Neural crest cell (in vitro differentiated cells): Measurements from ENCODE around the gene TMEFF1. TPM values are rescaled to one million over a fixed set of nuclear protein-coding genes. Genes with fewer than 3 reads are reported as not detected.
"Not testable (repeated sequence)": the region's sequence is repeated elsewhere in the genome, so short reads cannot be mapped to it uniquely, and the experiment has no call there.

Experiments used
- DNase-seq: peaks from one replicate; pipeline ENCODE4 v3.0.0; 2021; ENCODE audit warnings: low read depth, mixed read lengths, low spot score
- H3K27ac Mint-ChIP-seq: one replicate; pipeline ENCODE4 v1.8.0; 2021; ENCODE audit warnings: mild to moderate bottlenecking, mixed read lengths; ENCODE audit not compliant: unreplicated experiment
- H3K27me3 Mint-ChIP-seq: 2 replicates; pipeline ENCODE4 v1.8.0; 2021; ENCODE audit warnings: low read depth, mild to moderate bottlenecking, mixed read lengths
- H3K36me3 Mint-ChIP-seq: 2 replicates; pipeline ENCODE4 v1.8.0; 2021; ENCODE audit warnings: low read depth, mild to moderate bottlenecking, mixed read lengths
- H3K4me1 Mint-ChIP-seq: 2 replicates; pipeline ENCODE4 v1.8.0; 2021; ENCODE audit warnings: mixed read lengths
- H3K4me3 Mint-ChIP-seq: one replicate; pipeline ENCODE4 v1.8.0; 2021; ENCODE audit warnings: mild to moderate bottlenecking, mixed read lengths
- H3K9me3 Mint-ChIP-seq: 2 replicates; pipeline ENCODE4 v1.8.0; 2021; ENCODE audit warnings: mixed read lengths
- total RNA-seq: library from RNA; stranded (reverse); gene quantifications from 2 replicates; pipeline ENCODE4 v1.2.1, GENCODE V29; 2021
- TF ChIP-seq, protein P1 (sequence below): fragments of 200-600 bp; sonication (generic); conservative IDR thresholded peaks from 2 replicates; pipeline ENCODE4 v1.5.0; 2021; ENCODE audit warnings: antibody characterized with exemption, mild to moderate bottlenecking

The TMEFF1 gene
- total RNA-seq, 1 donor from 2014 or later, result 47.9 TPM

- Mint-ChIP-seq H3K27me3 (no peaks in the 10 kb centered on the region), H3K27ac (no peak overlapping the region), H3K4me3 (no peak overlapping the region), H3K4me1 (no peaks in the 10 kb centered on the region), H3K9me3 (peaks cover 2% of the 10 kb centered on the region), H3K36me3 (peaks cover 27% of the 10 kb centered on the region)
- no peak for DNase-seq
- TF ChIP-seq, protein P1, sequence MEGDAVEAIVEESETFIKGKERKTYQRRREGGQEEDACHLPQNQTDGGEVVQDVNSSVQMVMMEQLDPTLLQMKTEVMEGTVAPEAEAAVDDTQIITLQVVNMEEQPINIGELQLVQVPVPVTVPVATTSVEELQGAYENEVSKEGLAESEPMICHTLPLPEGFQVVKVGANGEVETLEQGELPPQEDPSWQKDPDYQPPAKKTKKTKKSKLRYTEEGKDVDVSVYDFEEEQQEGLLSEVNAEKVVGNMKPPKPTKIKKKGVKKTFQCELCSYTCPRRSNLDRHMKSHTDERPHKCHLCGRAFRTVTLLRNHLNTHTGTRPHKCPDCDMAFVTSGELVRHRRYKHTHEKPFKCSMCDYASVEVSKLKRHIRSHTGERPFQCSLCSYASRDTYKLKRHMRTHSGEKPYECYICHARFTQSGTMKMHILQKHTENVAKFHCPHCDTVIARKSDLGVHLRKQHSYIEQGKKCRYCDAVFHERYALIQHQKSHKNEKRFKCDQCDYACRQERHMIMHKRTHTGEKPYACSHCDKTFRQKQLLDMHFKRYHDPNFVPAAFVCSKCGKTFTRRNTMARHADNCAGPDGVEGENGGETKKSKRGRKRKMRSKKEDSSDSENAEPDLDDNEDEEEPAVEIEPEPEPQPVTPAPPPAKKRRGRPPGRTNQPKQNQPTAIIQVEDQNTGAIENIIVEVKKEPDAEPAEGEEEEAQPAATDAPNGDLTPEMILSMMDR, result no peak
These were observed 38.3 kb downstream of the TMEFF1 start for GRCh38 chr9:100511205-100511604.

- Mint-ChIP-seq H3K27me3 (no peaks in the 10 kb centered on the region), H3K36me3 (peaks cover 6% of the 10 kb centered on the region), H3K9me3 (no peaks in the 10 kb centered on the region), H3K27ac (no peak overlapping the region), H3K4me1 (no peaks in the 10 kb centered on the region), H3K4me3 (no peak overlapping the region)
- TF ChIP-seq, protein P1, result no peak
- no peak for DNase-seq
These were observed 42.9 kb downstream of the TMEFF1 start for GRCh38 chr9:100515578-100516494.

DNA sequence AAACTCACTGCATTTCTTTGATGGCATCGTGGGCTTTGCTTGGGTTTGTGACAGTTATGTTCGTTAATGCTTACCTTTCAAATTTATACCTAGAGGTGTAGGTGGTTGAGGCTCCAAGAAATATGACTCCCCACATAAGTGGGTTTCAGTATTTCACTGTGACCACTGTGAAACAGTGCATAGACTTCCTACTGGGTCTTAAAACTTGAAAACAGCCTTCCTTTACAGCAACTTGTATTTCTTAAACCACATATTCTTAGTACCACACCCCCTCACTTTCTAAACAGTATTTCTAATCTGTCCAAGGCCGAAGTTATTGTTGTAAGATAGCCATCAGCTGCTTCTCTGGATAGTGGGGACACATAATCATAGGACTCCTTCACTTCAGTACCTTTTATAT lies 48.3 kb downstream of the TMEFF1 start:
- no peak overlapping the region for H3K27ac Mint-ChIP-seq
- H3K9me3 Mint-ChIP-seq, result peaks cover 2% of the 10 kb centered on the region
- H3K4me1 Mint-ChIP-seq, result no peaks in the 10 kb centered on the region
- TF ChIP-seq, protein P1, result no peak
- peaks cover 28% of the 10 kb centered on the region for H3K36me3 Mint-ChIP-seq
- no peak overlapping the region for H3K4me3 Mint-ChIP-seq
- no peaks in the 10 kb centered on the region for H3K27me3 Mint-ChIP-seq
- DNase-seq, result no peak

DNA sequence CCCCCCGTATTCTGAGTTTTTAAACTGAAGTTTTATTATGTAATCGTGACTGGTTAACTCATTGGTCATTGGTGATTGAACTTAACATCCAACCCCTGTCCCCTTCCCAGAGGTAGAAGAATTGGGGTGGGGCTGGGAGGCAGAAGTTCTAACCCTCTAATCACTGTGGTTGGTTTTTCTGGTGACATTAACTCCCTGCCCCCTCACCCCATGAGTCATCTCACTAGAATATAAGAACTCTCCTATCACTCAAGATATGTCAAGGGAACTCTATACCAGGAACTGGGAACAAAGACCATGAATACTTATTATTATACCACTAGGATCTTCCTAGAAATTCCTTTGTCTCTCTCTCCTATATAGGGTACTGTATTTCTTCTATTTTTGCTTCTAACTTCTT lies 52.6 kb downstream of the TMEFF1 start:
- H3K27ac Mint-ChIP-seq, result no peak overlapping the region
- peaks cover 38% of the 10 kb centered on the region for H3K36me3 Mint-ChIP-seq
- H3K9me3 Mint-ChIP-seq, result peaks cover 2% of the 10 kb centered on the region
- no peak for DNase-seq
- no peaks in the 10 kb centered on the region for H3K4me1 Mint-ChIP-seq
- no peak overlapping the region for H3K4me3 Mint-ChIP-seq
- TF ChIP-seq, protein P1, result no peak
- H3K27me3 Mint-ChIP-seq, result no peaks in the 10 kb centered on the region

- H3K4me1 Mint-ChIP-seq, H3K4me3 Mint-ChIP-seq, H3K27me3 Mint-ChIP-seq, DNase-seq, H3K9me3 Mint-ChIP-seq: not testable (repeated sequence)
- H3K27ac Mint-ChIP-seq, result peak overlapping the region; percentile 84
- peaks cover 31% of the 10 kb centered on the region for H3K36me3 Mint-ChIP-seq
These were observed 54.3 kb downstream of the TMEFF1 start for GRCh38 chr9:100527180-100527794.

- H3K4me1 Mint-ChIP-seq, result peaks cover 16% of the 10 kb centered on the region
- no peaks in the 10 kb centered on the region for H3K27me3 Mint-ChIP-seq
- TF ChIP-seq, protein P1, result no peak
- DNase-seq, result no peak
- peaks cover 2% of the 10 kb centered on the region for H3K9me3 Mint-ChIP-seq
- H3K27ac Mint-ChIP-seq, result no peak overlapping the region
- peaks cover 22% of the 10 kb centered on the region for H3K36me3 Mint-ChIP-seq
- H3K4me3 Mint-ChIP-seq, result no peak overlapping the region
These were observed 61.5 kb downstream of the TMEFF1 start for GRCh38 chr9:100534401-100534800.
